Measurements from ENCODE around the gene DENND6B.
"Not testable (repeated sequence)": the region's sequence is repeated elsewhere in the genome, so short reads cannot be mapped to it uniquely, and the experiment has no call there.

DENND6B gene

DNA sequence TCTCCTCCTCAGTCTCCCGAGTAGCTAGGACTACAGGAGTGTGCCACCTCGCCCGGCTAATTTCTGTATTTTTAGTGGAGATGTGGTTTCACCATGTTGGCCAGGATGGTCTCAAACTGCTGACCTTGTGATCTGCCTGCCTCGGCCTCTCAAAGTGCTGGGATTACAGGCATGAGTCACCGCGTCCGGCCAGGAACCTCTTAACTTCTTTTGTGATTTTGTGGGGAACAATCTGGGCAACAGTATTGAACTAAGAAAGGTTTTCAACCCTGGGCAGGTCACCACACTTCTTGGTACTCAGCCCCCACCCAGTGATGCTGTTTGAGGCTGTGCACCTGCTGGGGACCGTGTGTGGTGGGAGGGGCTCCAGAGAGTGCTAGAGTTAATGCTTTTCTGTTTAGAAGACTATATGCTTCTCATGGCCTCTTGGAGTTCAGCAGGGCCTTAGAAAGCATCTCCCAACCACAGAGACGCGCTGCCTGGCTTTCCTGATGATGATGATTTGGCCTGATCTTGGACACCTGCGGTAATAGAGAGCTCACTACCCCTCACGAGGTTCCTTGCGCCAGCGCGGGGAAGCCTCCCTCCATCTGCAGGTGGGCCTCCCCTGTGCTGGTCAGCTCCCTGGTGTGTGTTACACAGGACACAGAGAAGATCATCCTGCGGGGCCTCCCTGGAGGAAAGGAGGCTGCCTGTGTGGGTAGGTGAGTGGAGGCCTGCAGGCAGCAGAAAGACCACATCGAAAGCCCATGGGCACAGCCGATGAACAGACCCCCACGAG, 1.2 kb downstream of the DENND6B start:
- Mint-ChIP-seq H3K4me3 (peak overlapping the region; percentile 76), H3K27ac (peak overlapping the region; percentile 49), H3K9me3 (no peaks in the 10 kb centered on the region), H3K27me3 (peaks cover 10% of the 10 kb centered on the region), H3K4me1 (peaks cover 20% of the 10 kb centered on the region), H3K36me3 (ENCODE audit: low read depth) (no peaks in the 10 kb centered on the region)
- ATAC-seq, result no peak
- DNase-seq, result no peak

- H3K9me3 Mint-ChIP-seq, result no peaks in the 10 kb centered on the region
- no peaks in the 10 kb centered on the region for H3K36me3 Mint-ChIP-seq (ENCODE audit: low read depth)
- no peak overlapping the region for H3K27ac Mint-ChIP-seq
Measured at GRCh38 chr22:50323900-50324299, 2.9 kb downstream of the DENND6B start.

GRCh38 chr22:50322382-50323104, 4.3 kb downstream of the DENND6B start:
- DNase-seq; H3K27ac Mint-ChIP-seq; H3K27me3 Mint-ChIP-seq; H3K4me3 Mint-ChIP-seq; H3K36me3 Mint-ChIP-seq (ENCODE audit: low read depth); H3K4me1 Mint-ChIP-seq; ATAC-seq; H3K9me3 Mint-ChIP-seq: not testable (repeated sequence)

More at GRCh38 chr22:50323900-50324299, 2.9 kb downstream of the DENND6B start:
- H3K4me3 Mint-ChIP-seq, result no peak overlapping the region
- no peak for DNase-seq
- peaks cover 8% of the 10 kb centered on the region for H3K27me3 Mint-ChIP-seq
- ATAC-seq, result no peak
- peaks cover 9% of the 10 kb centered on the region for H3K4me1 Mint-ChIP-seq

DNA sequence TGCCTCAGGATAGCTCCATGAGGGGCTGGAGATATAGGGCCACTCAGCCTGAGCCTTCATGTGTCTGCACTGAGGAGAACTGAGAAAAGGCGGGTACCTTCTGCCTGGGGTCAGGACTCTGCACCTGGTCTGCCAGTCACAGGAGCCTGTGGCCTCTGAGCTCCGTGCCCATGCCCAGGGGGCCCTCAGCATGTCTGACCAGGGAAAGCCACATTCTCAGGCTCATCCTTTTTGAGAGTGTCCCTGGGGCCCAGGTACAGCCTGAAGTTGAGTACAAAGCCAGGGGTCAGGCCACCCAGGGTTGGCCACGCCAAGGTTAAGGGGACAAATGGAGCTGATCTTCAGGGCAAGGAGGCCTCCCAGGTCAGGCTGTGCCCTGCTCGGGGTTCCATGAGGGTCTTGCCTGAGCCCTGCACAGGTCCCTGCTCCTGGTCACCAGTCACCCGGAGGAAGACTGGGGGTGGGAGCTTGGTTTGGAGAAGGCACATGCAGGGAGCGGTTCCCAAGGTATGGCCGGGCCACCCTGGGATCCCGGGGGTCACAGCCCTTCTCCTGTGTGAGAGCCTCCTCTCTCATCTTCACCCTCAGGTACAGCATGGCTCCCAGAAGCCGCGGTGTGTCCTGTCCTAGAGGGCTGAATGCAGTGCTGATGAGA, 6.0 kb downstream of the DENND6B start:
- ATAC-seq (no peak), DNase-seq (no peak)
- no peaks in the 10 kb centered on the region for H3K36me3 Mint-ChIP-seq (ENCODE audit: low read depth)
- no peak overlapping the region for H3K27ac Mint-ChIP-seq
- H3K4me1 Mint-ChIP-seq, result peaks cover 1% of the 10 kb centered on the region
- no peak overlapping the region for H3K4me3 Mint-ChIP-seq
- H3K27me3 Mint-ChIP-seq, result peaks cover 5% of the 10 kb centered on the region
- no peaks in the 10 kb centered on the region for H3K9me3 Mint-ChIP-seq

- Mint-ChIP-seq H3K27ac (no peak overlapping the region), H3K36me3 (ENCODE audit: low read depth) (no peaks in the 10 kb centered on the region), H3K4me1 (peaks cover 5% of the 10 kb centered on the region), H3K27me3 (no peaks in the 10 kb centered on the region), H3K4me3 (no peak overlapping the region), H3K9me3 (no peaks in the 10 kb centered on the region)
- ATAC-seq, result no peak
- DNase-seq, result no peak
Measured at GRCh38 chr22:50320116-50320515, 6.7 kb downstream of the DENND6B start.

DNA sequence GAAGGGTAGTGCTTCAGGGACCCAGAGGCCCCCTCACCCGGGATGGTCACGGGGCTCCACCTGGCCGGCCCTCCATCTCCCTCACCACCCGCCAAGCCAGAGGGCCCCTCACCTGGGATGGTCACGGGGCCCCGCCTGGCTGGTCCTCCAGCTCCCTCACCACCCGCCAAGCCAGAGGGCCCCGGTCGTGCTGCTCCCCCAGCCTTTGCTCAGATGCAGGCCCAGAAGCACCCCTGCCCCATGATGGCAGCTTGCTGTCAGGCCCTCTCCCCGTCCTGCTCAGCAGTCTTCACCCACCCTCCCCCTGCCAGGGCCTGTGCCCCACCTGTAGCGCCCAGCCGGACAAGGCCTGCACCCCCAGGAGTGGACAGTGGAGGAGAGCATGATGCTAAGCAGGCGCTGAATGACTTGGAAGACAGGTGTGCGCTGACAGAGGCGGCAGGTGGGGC, 7.3 kb downstream of the DENND6B start:
- H3K36me3 Mint-ChIP-seq (ENCODE audit: low read depth), result no peaks in the 10 kb centered on the region
- H3K4me1 Mint-ChIP-seq, result peaks cover 9% of the 10 kb centered on the region
- H3K27ac Mint-ChIP-seq, result no peak overlapping the region
- no peak overlapping the region for H3K4me3 Mint-ChIP-seq
- H3K9me3 Mint-ChIP-seq, result no peaks in the 10 kb centered on the region
- ATAC-seq (no peak), DNase-seq (no peak)
- H3K27me3 Mint-ChIP-seq, result no peaks in the 10 kb centered on the region

DNA sequence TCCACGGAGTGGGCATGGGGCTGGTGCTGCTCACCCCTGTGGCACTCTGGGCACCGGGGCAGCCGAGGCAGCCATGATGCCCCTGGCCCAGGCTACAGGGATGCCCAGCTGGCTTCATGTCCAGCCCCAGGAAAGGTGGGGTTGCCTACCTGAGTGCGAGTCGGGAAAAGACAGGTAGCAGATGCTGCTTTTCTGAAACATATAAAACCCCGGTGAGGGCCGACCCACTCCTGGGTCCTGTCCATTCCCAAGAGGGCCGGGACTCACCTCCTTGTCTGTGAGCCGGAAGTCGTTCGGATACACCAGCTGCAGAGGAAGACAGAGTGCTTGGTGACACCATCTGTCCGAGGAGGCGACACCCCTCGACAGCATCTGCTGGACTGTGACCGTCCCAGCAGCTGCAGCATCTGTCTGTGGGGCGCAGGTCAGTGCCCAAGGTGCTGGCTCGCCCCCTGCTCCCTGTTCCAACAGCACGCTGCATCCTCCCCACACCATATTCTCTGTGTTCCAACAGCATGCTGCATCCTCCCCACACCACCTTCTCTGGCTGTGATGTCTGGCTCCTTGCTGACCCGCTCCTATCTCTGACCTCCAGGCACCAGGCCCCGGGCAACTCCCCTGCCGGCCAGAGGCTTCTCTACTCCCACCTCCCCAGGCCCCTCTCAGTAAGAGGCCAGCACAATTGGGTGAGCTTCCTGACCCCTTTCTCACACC, 8.0 kb downstream of the DENND6B start:
- no peak overlapping the region for H3K27ac Mint-ChIP-seq
- ATAC-seq (no peak), DNase-seq (no peak)
- no peaks in the 10 kb centered on the region for H3K27me3 Mint-ChIP-seq
- no peaks in the 10 kb centered on the region for H3K9me3 Mint-ChIP-seq
- H3K36me3 Mint-ChIP-seq (ENCODE audit: low read depth), result no peaks in the 10 kb centered on the region
- H3K4me3 Mint-ChIP-seq, result no peak overlapping the region
- H3K4me1 Mint-ChIP-seq, result peaks cover 15% of the 10 kb centered on the region

GRCh38 chr22:50318356-50318697, 8.5 kb downstream of the DENND6B start:
- Mint-ChIP-seq H3K27ac (no peak overlapping the region), H3K36me3 (ENCODE audit: low read depth) (no peaks in the 10 kb centered on the region), H3K4me1 (peaks cover 18% of the 10 kb centered on the region), H3K4me3 (no peak overlapping the region), H3K27me3 (no peaks in the 10 kb centered on the region), H3K9me3 (no peaks in the 10 kb centered on the region)
- DNase-seq (no peak), ATAC-seq (no peak)

- no peak overlapping the region for H3K27ac Mint-ChIP-seq
- H3K36me3 Mint-ChIP-seq (ENCODE audit: low read depth), result no peaks in the 10 kb centered on the region
- H3K9me3 Mint-ChIP-seq, result no peaks in the 10 kb centered on the region
- no peaks in the 10 kb centered on the region for H3K27me3 Mint-ChIP-seq
- H3K4me1 Mint-ChIP-seq, result peaks cover 18% of the 10 kb centered on the region
- DNase-seq (no peak), ATAC-seq (no peak)
- no peak overlapping the region for H3K4me3 Mint-ChIP-seq
Measured at GRCh38 chr22:50317674-50318073, 9.1 kb downstream of the DENND6B start.

GRCh38 chr22:50317178-50317577, 9.6 kb downstream of the DENND6B start:
- H3K36me3 Mint-ChIP-seq (ENCODE audit: low read depth), result no peaks in the 10 kb centered on the region
- no peak overlapping the region for H3K4me3 Mint-ChIP-seq
- DNase-seq (no peak), ATAC-seq (no peak)
- no peaks in the 10 kb centered on the region for H3K27me3 Mint-ChIP-seq
- H3K27ac Mint-ChIP-seq, result no peak overlapping the region
- no peaks in the 10 kb centered on the region for H3K9me3 Mint-ChIP-seq
- peaks cover 18% of the 10 kb centered on the region for H3K4me1 Mint-ChIP-seq

- Mint-ChIP-seq H3K36me3 (ENCODE audit: low read depth) (no peaks in the 10 kb centered on the region), H3K9me3 (no peaks in the 10 kb centered on the region), H3K27ac (no peak overlapping the region), H3K27me3 (no peaks in the 10 kb centered on the region), H3K4me1 (peaks cover 18% of the 10 kb centered on the region), H3K4me3 (no peak overlapping the region)
- ATAC-seq, result no peak
- no peak for DNase-seq
Measured at GRCh38 chr22:50316114-50317065, 10.4 kb downstream of the DENND6B start.

DNA sequence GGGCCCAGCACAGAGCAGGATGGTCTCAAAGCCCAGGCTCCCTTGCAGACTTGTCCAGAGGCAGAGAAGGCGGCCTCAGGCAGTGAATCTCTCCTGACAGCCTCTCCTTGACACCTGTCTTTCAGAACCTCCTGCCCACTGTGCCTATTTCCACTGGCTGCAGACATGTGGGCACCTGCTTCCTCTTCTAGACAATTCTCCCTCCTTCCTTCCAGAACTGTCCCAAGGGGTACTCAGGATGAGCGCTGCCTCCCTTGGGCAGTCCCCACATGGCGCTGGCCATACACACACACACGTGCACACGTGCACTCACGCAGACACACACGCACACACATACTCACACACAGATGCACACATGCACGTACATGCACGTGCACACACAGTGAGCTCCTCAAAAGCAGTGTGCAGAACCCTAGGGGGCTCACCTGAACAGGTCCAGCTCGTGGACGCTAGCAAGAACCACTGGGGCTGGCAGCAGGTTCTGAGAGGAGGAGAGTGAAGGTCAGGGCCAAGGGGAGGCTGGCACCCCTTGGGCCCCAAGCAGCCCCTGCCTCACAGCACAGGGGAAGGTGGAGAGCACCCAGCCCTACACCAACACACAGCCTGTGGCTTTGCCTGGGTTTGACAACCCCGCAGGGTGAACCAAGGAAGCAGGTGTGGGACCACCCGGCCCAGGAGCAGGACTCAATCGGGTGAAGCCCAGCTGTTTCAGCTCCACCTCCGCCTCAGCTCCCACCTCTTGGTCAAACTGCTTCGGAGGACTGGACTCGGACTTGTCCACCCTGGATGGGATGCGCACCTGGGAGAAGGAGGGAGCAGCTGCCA, 11.3 kb downstream of the DENND6B start:
- peak overlapping the region; percentile 65 for H3K4me3 Mint-ChIP-seq
- no peak for DNase-seq
- no peaks in the 10 kb centered on the region for H3K9me3 Mint-ChIP-seq
- H3K27ac Mint-ChIP-seq, result no peak overlapping the region
- no peak for ATAC-seq
- H3K36me3 Mint-ChIP-seq (ENCODE audit: low read depth), result no peaks in the 10 kb centered on the region
- H3K4me1 Mint-ChIP-seq, result peaks cover 18% of the 10 kb centered on the region
- no peaks in the 10 kb centered on the region for H3K27me3 Mint-ChIP-seq
